ENCODE data around the gene RIPOR2. TPM values are rescaled to one million over a fixed set of nuclear protein-coding genes. Genes with fewer than 3 reads are reported as not detected.

The RIPOR2 gene
- total and polyA plus RNA-seq, 2 experiments from 2014 or later = 3.2 to 3.3 TPM

DNA sequence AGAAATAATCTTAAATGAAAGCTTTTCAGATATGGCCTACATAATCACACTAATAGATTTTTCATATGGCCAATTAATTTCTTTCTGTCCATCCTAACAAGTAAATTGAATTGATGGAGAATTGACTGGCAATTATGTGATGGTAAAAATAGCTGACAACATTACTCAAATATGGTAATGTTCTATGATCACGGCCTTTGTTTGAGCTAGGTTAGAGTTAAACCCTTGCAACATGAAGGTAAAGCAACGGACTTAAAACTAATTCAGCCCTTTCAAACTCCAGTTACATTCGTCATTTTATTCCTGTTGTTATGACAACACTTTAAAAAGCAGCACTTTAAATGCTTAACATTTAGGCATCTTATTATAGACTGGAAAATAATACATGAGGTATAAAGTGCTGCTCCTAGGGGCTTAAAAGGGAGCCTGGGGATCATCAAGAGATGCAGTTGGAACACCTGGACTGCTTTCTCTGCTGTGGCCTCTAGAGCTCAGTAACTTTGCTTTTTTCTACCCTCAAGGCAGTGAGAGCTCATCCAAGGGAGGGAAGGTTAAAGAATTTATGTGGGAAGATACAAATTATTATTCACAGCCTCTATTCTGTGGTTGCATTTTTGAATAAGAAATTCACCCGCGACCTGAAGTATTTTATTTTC lies 46.9 kb downstream of the RIPOR2 start:
- Histone ChIP-seq H3K4me1 (ENCODE audit: insufficient read depth) (peaks cover 1% of the 10 kb centered on the region; the same call in 1 of the 2 replicates), H3K79me2 (ENCODE audit: insufficient read depth) (no peaks in the 10 kb centered on the region), H2AFZ (no peak overlapping the region), H3F3A (ENCODE audit: insufficient read depth) (no peaks in the 10 kb centered on the region), H3K9me2 (ENCODE audit: insufficient read depth) (no peaks in the 10 kb centered on the region; the same call in 1 of the 2 replicates), H4K20me1 (ENCODE audit: insufficient read depth) (no peaks in the 10 kb centered on the region), H3K27ac (no peak overlapping the region), H3K27me3 (replicated peaks; ENCODE audit: insufficient read depth) (no peaks in the 10 kb centered on the region; the same call in 1 of the 2 replicates), H3K9me3 (ENCODE audit: low read depth) (no peaks in the 10 kb centered on the region), H3K9ac (no peak overlapping the region), H3K36me3 (ENCODE audit: low read depth) (no peaks in the 10 kb centered on the region), H3K4me2 (ENCODE audit: unreplicated experiment) (no peak overlapping the region), H3K4me3 (no peak overlapping the region)
- 80% methylated on average over 5 of the region's 5 CpGs for WGBS, 2 experiments (ENCODE audit: low coverage in 1 of 2, low lambda C conversion rate in 2 of 2, missing lambda C conversion rate in 2 of 2)
- DNase-seq = no peak
- in situ Hi-C loops (cut with MboI) = no loop called here
- TF ChIP-seq EZH2phosphoT487 (IDR thresholded peaks at IDR 0.05; ENCODE audit: insufficient read depth, low read depth) (no peak), EZH2 (IDR thresholded peaks at IDR 0.05; ENCODE audit: insufficient read depth, poor library complexity, severe bottlenecking) (no peak)

DNA sequence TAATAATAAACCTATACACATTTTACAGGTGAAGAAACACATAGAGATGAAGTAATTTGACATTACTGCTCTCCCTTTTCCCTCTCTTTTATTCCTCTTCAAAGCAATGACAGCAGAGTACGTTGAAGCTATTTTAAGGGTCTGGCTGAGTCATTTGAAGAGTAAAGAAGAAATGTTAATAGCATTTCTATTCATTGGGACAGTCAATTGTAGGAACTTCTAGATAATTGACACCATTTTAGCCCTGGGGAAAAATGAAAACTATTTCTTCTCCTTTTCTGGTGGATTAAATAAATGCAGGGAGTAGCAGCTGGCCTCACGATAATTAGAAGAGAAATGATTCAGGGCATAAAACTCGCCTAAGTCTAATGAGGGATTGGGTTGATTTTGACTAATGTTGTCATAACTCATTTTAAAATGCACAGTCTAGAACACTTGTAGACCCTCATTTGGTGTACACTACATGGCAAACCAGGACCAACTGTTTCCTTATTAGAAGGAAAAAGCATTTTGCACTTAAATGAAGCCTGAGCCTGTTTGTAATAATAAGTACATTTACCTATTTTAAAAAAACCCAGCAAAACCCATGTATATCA lies 48.1 kb downstream of the RIPOR2 start:
- Histone ChIP-seq H3K36me3 (ENCODE audit: low read depth) (no peaks in the 10 kb centered on the region), H3K9me3 (ENCODE audit: low read depth) (no peaks in the 10 kb centered on the region), H4K20me1 (ENCODE audit: insufficient read depth) (no peaks in the 10 kb centered on the region), H3F3A (ENCODE audit: insufficient read depth) (peaks cover 6% of the 10 kb centered on the region; the same call in 1 of the 2 replicates), H3K79me2 (ENCODE audit: insufficient read depth) (no peaks in the 10 kb centered on the region), H3K4me1 (ENCODE audit: insufficient read depth) (peaks cover 13% of the 10 kb centered on the region), H3K9me2 (ENCODE audit: insufficient read depth) (no peaks in the 10 kb centered on the region; the same call in 1 of the 2 replicates), H3K9ac (no peak overlapping the region), H2AFZ (no peak overlapping the region), H3K4me3 (no peak overlapping the region), H3K4me2 (ENCODE audit: unreplicated experiment) (no peak overlapping the region), H3K27me3 (replicated peaks; ENCODE audit: insufficient read depth) (no peaks in the 10 kb centered on the region), H3K27ac (no peak overlapping the region)
- 80% methylated on average over 3 of the region's 3 CpGs for WGBS, 2 experiments (ENCODE audit: low coverage in 1 of 2, low lambda C conversion rate in 2 of 2, missing lambda C conversion rate in 2 of 2)
- in situ Hi-C loops (cut with MboI) = no loop called here
- no peak for TF ChIP-seq EZH2phosphoT487 (IDR thresholded peaks at IDR 0.05; ENCODE audit: insufficient read depth, low read depth)
- TF ChIP-seq EZH2 (IDR thresholded peaks at IDR 0.05; ENCODE audit: insufficient read depth, poor library complexity, severe bottlenecking) = no peak
- no peak for DNase-seq

DNA sequence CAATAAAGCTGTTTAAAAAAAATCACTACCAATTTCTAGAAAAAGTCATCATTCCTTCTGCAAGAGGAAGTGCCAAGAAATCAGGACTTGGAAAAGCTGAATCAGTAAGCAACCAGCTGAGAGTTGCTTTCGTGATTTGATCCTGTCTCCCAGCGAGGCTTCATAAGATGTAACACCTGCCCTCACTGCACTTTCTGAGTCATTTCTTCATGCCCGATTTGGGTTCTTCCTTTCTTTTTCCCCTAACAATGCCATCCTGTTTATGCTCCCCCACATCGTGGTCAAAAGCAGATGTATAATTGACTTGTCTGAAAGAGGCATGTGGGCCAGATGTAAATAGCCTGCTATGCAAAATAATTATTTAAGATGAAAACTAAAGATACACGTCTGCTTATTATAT lies 52.1 kb downstream of the RIPOR2 start:
- H3K27me3 ChIP-seq (replicated peaks; ENCODE audit: insufficient read depth) = no peaks in the 10 kb centered on the region
- peaks cover 21% of the 10 kb centered on the region for H3K4me1 ChIP-seq (ENCODE audit: insufficient read depth)
- H3K27ac ChIP-seq = no peak overlapping the region
- no peak overlapping the region for H3K4me3 ChIP-seq
- H3K9me3 ChIP-seq (ENCODE audit: low read depth) = no peaks in the 10 kb centered on the region
- WGBS, 2 experiments (ENCODE audit: low coverage in 1 of 2, low lambda C conversion rate in 2 of 2, missing lambda C conversion rate in 2 of 2) = 59 to 63% methylated on average over 5 of the region's 5 CpGs
- H3K9me2 ChIP-seq (ENCODE audit: insufficient read depth) = no peaks in the 10 kb centered on the region; the same call in 1 of the 2 replicates
- no peaks in the 10 kb centered on the region for H3K36me3 ChIP-seq (ENCODE audit: low read depth)
- TF ChIP-seq EZH2 (IDR thresholded peaks at IDR 0.05; ENCODE audit: insufficient read depth, poor library complexity, severe bottlenecking) (no peak), EZH2phosphoT487 (IDR thresholded peaks at IDR 0.05; ENCODE audit: insufficient read depth, low read depth) (no peak)
- in situ Hi-C loops (cut with MboI) = no loop called here
- no peak overlapping the region for H3K9ac ChIP-seq
- H3F3A ChIP-seq (ENCODE audit: insufficient read depth) = peaks cover 6% of the 10 kb centered on the region; the same call in 1 of the 2 replicates
- H4K20me1 ChIP-seq (ENCODE audit: insufficient read depth) = no peaks in the 10 kb centered on the region
- H2AFZ ChIP-seq = no peak overlapping the region
- DNase-seq = peak; percentile 60
- no peaks in the 10 kb centered on the region for H3K79me2 ChIP-seq (ENCODE audit: insufficient read depth)
- no peak overlapping the region for H3K4me2 ChIP-seq (ENCODE audit: unreplicated experiment)

DNA sequence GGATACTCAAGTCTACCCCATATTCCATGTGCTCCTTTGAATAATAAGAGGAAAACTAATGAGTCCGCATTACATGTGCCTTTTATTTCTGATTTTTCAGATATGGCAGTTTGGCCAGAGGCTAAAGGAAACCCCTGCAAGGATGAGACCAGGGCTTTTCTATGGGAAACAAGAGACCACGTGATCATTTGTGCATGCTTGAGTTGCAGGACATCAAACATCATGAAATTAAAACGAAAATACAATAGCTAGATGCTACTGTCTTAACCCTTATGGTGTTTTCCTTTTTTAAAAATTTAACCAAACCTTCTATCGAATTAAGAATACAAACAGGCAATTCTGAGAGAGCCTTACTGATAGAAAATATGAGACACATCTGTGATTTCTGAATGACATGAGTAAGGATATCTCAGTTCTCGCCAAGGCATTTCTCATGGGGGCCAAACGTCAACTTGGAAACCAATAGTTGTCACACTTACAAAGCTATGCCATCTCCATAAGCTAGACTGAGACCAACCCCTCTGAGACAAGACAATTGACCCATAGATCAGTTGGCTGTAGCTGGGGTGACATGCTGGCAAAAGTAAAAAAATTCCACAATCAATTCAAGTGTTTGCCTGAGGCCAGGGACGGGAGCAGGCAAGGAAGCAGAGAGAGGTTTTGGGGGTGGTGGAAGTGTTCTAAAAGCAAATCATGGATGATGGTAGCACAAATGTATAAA lies 52.8 kb downstream of the RIPOR2 start:
- Histone ChIP-seq H3K27me3 (replicated peaks; ENCODE audit: insufficient read depth) (no peaks in the 10 kb centered on the region), H3F3A (ENCODE audit: insufficient read depth) (peaks cover 6% of the 10 kb centered on the region; the same call in 1 of the 2 replicates), H4K20me1 (ENCODE audit: insufficient read depth) (no peaks in the 10 kb centered on the region), H3K27ac (no peak overlapping the region), H3K79me2 (ENCODE audit: insufficient read depth) (no peaks in the 10 kb centered on the region), H3K36me3 (ENCODE audit: low read depth) (no peaks in the 10 kb centered on the region), H3K9ac (no peak overlapping the region), H3K4me1 (ENCODE audit: insufficient read depth) (peaks cover 21% of the 10 kb centered on the region), H2AFZ (no peak overlapping the region), H3K9me3 (ENCODE audit: low read depth) (no peaks in the 10 kb centered on the region), H3K4me3 (no peak overlapping the region), H3K9me2 (ENCODE audit: insufficient read depth) (no peaks in the 10 kb centered on the region; the same call in 1 of the 2 replicates), H3K4me2 (ENCODE audit: unreplicated experiment) (no peak overlapping the region)
- in situ Hi-C loops (cut with MboI) = no loop called here
- no peak for TF ChIP-seq EZH2 (IDR thresholded peaks at IDR 0.05; ENCODE audit: insufficient read depth, poor library complexity, severe bottlenecking)
- no peak for TF ChIP-seq EZH2phosphoT487 (IDR thresholded peaks at IDR 0.05; ENCODE audit: insufficient read depth, low read depth)
- WGBS, 2 experiments (ENCODE audit: low coverage in 1 of 2, low lambda C conversion rate in 2 of 2, missing lambda C conversion rate in 2 of 2) = 64 to 70% methylated on average over 7 of the region's 7 CpGs
- no peak for DNase-seq

All from GM23248 (cell line).